WTC11 (cell line): ENCODE results near the gene MRPL34. TPM values are rescaled to one million over a fixed set of nuclear protein-coding genes. Genes with fewer than 3 reads are reported as not detected.

ENCODE experiments used
- ATAC-seq: fragments of 200-7000 bp; cut with Tn5 transposase; 2 replicates; pipeline ENCODE4 v1.10.0; 2021; ENCODE audit warnings: mild to moderate bottlenecking, moderate library complexity
- CTCF ChIA-PET: fragments of 300-600 bp; sonication (Branson Sonifier 250); formaldehyde crosslinking; loops from one replicate; lab custom pipeline; 2021; ENCODE audit warnings: antibody characterized with exemption; lab: Charles Lee
- POLR2A ChIA-PET: fragments of 350-600 bp; sonication (Branson Sonifier 250); formaldehyde crosslinking; loops from one replicate; lab custom pipeline; 2021; ENCODE audit warnings: antibody characterized with exemption; lab: Charles Lee
- DNase-seq: peaks from one replicate; pipeline ENCODE4 v3.0.0; 2021; ENCODE audit warnings: low spot score
- H3K27ac Mint-ChIP-seq: 2 replicates; pipeline ENCODE4 v1.8.0; 2021; ENCODE audit warnings: mixed read lengths
- H3K27me3 Mint-ChIP-seq: 2 replicates; pipeline ENCODE4 v1.8.0; 2021; ENCODE audit warnings: low read depth, mild to moderate bottlenecking, moderate library complexity, mixed read lengths
- H3K36me3 Mint-ChIP-seq: 2 replicates; pipeline ENCODE4 v1.8.0; 2021; ENCODE audit warnings: mixed read lengths
- H3K4me1 Mint-ChIP-seq: 2 replicates; pipeline ENCODE4 v1.8.0; 2022; ENCODE audit warnings: mixed read lengths
- H3K4me3 Mint-ChIP-seq: 2 replicates; pipeline ENCODE4 v1.8.0; 2021; ENCODE audit warnings: mild to moderate bottlenecking, moderate library complexity, mixed read lengths
- H3K9me3 Mint-ChIP-seq: 2 replicates; pipeline ENCODE4 v1.8.0; 2021; ENCODE audit warnings: mixed read lengths
- CREB1 ChIP-seq: sonication (generic); formaldehyde crosslinking; IDR thresholded peaks from 2 replicates; pipeline ENCODE4 v1.8.0; 2023; ENCODE audit warnings: mild to moderate bottlenecking, missing genetic modification reagents
- ETV6 ChIP-seq: sonication (generic); formaldehyde crosslinking; IDR thresholded peaks from 2 replicates; pipeline ENCODE4 v1.8.1; 2022; ENCODE audit warnings: mild to moderate bottlenecking, missing genetic modification reagents
- FOXJ3 ChIP-seq: sonication (generic); formaldehyde crosslinking; IDR thresholded peaks from 2 replicates; pipeline ENCODE4 v1.9.0; 2021; ENCODE audit warnings: missing genetic modification reagents, mild to moderate bottlenecking, borderline replicate concordance
- FOXP1 ChIP-seq: sonication (generic); formaldehyde crosslinking; IDR thresholded peaks from 2 replicates; pipeline ENCODE4 v1.8.0; 2022; ENCODE audit warnings: missing genetic modification reagents, mild to moderate bottlenecking, moderate library complexity, borderline replicate concordance
- HMGXB4 ChIP-seq: sonication (generic); formaldehyde crosslinking; IDR thresholded peaks from 2 replicates; pipeline ENCODE4 v1.8.1; 2023; ENCODE audit warnings: mild to moderate bottlenecking, moderate library complexity, missing genetic modification reagents
- MAX ChIP-seq: sonication (generic); formaldehyde crosslinking; IDR thresholded peaks from 2 replicates; pipeline ENCODE4 v1.8.0; 2022; ENCODE audit warnings: mild to moderate bottlenecking, missing genetic modification reagents
- NFATC4 ChIP-seq: fragments of 250-450 bp; sonication (Bioruptor Pico); IDR thresholded peaks from 2 replicates; pipeline ENCODE4 v1.9.0; 2021; ENCODE audit warnings: mild to moderate bottlenecking
- NR1H2 ChIP-seq: sonication (generic); formaldehyde crosslinking; IDR thresholded peaks from 2 replicates; pipeline ENCODE4 v1.9.0; 2021; ENCODE audit warnings: mild to moderate bottlenecking, moderate library complexity, missing genetic modification reagents
- NR2C2 ChIP-seq: sonication (generic); formaldehyde crosslinking; IDR thresholded peaks from 2 replicates; pipeline ENCODE4 v1.8.0; 2022; ENCODE audit warnings: mild to moderate bottlenecking, missing genetic modification reagents
- PRDM15 ChIP-seq: sonication (generic); formaldehyde crosslinking; IDR thresholded peaks from 2 replicates; pipeline ENCODE4 v1.8.0; 2022; ENCODE audit warnings: missing genetic modification reagents
- RELA ChIP-seq: sonication (generic); formaldehyde crosslinking; IDR thresholded peaks from 2 replicates; pipeline ENCODE4 v1.8.1; 2022; ENCODE audit warnings: missing genetic modification reagents, mild to moderate bottlenecking, borderline replicate concordance
- SMAD3 ChIP-seq: sonication (generic); formaldehyde crosslinking; IDR thresholded peaks from 2 replicates; pipeline ENCODE4 v1.8.0; 2022; ENCODE audit warnings: missing genetic modification reagents, mild to moderate bottlenecking, borderline replicate concordance
- SP1 ChIP-seq: sonication (generic); formaldehyde crosslinking; conservative IDR thresholded peaks from 2 replicates; pipeline ENCODE4 v1.8.1; 2022; ENCODE audit warnings: missing genetic modification reagents
- TCF7 ChIP-seq: sonication (generic); formaldehyde crosslinking; IDR thresholded peaks from 2 replicates; pipeline ENCODE4 v1.8.0; 2022; ENCODE audit warnings: mild to moderate bottlenecking, low read depth, missing genetic modification reagents, moderate library complexity
- TEAD4 ChIP-seq: sonication (generic); formaldehyde crosslinking; IDR thresholded peaks from 2 replicates; pipeline ENCODE4 v1.8.0; 2022; ENCODE audit warnings: mild to moderate bottlenecking, missing genetic modification reagents
- ZBTB21 ChIP-seq: sonication (generic); formaldehyde crosslinking; IDR thresholded peaks from 2 replicates; pipeline ENCODE4 v1.8.1; 2023; ENCODE audit warnings: mild to moderate bottlenecking, missing genetic modification reagents, borderline replicate concordance
- ZNF281 ChIP-seq: sonication (generic); formaldehyde crosslinking; IDR thresholded peaks from 2 replicates; pipeline ENCODE4 v1.8.0; 2023; ENCODE audit warnings: mild to moderate bottlenecking, missing genetic modification reagents
- ZNF416 ChIP-seq: fragments of 250-450 bp; sonication (Bioruptor Pico); IDR thresholded peaks from 2 replicates; pipeline ENCODE4 v1.9.0; 2021; ENCODE audit warnings: mild to moderate bottlenecking, inconsistent platforms
- ZNF512 ChIP-seq: sonication (generic); formaldehyde crosslinking; IDR thresholded peaks from 2 replicates; pipeline ENCODE4 v1.8.1; 2022; ENCODE audit warnings: missing genetic modification reagents, borderline replicate concordance
- total RNA-seq: library from RNA; stranded (reverse); gene quantifications from 3 replicates; pipeline ENCODE4 v1.2.3, GENCODE V29; 2021

Gene MRPL34
- total RNA-seq, 1 experiment from 2014 or later = 130 TPM

GRCh38 chr19:17328517-17329365 lies 23.1 kb downstream of the MRPL34 start (continued):
- TF ChIP-seq HMGXB4 (peak; percentile 91), SMAD3 (0 out of 2 replicates have a peak, but pooled peaks have one; percentile 28), TCF7 (CRISPR knock-in tag) (peak; percentile 77), ETV6 (CRISPR knock-in tag) (peak; percentile 49; the same call in 1 of the 2 replicates), ZNF281 (CRISPR knock-in tag) (peak; percentile 74; the same call in 1 of the 2 replicates), FOXJ3 (CRISPR knock-in tag) (no peak), MAX (peak; percentile 95), CREB1 (CRISPR knock-in tag) (peak; percentile 71; the same call in 1 of the 2 replicates), FOXP1 (CRISPR knock-in tag) (peak; percentile 84)

- ChIA-PET CTCF (interaction anchor here (0.9 to 3.5 kb wide), 6 partner anchors 10 to 112 kb away, joined by 3 to 20 read pairs (median 4); partner anchors contain the start of gene ANKLE1), POLR2A (interaction anchor here (0.5 to 1.2 kb wide), 3 partner anchors 20 to 87 kb away, joined by 3 to 5 read pairs (median 4); partner anchors contain the start of gene DDA1)
- no peak for TF ChIP-seq TEAD4
- TF ChIP-seq NFATC4 (CRISPR knock-in tag) = no peak
- TF ChIP-seq SP1 = no peak
- TF ChIP-seq NR1H2 (CRISPR knock-in tag) = no peak
- TF ChIP-seq HMGXB4 = peak; percentile 65; the same call in 1 of the 2 replicates
- TF ChIP-seq RELA (CRISPR knock-in tag) = no peak
- TF ChIP-seq ZBTB21 (CRISPR knock-in tag) = no peak
- TF ChIP-seq MAX = peak; percentile 5
- no peak for TF ChIP-seq ZNF416 (CRISPR knock-in tag)
- TF ChIP-seq FOXJ3 (CRISPR knock-in tag) = no peak
- TF ChIP-seq NR2C2 (CRISPR knock-in tag) = no peak
- TF ChIP-seq ZNF512 = no peak
- TF ChIP-seq SMAD3 = 0 out of 2 replicates have a peak, but pooled peaks have one; percentile 6
- TF ChIP-seq PRDM15 (CRISPR knock-in tag) = no peak
These were observed 23.9 kb downstream of the MRPL34 start for GRCh38 chr19:17329366-17330261.

More at GRCh38 chr19:17329366-17330261, 23.9 kb downstream of the MRPL34 start:
- Mint-ChIP-seq H3K9me3 (peaks cover 5% of the 10 kb centered on the region), H3K4me1 (peaks cover 24% of the 10 kb centered on the region), H3K27me3 (peaks cover 5% of the 10 kb centered on the region), H3K27ac (no peak overlapping the region), H3K36me3 (peaks cover 11% of the 10 kb centered on the region), H3K4me3 (peak overlapping the region; percentile 59)
- DNase-seq = no peak
- no peak for ATAC-seq
